ENCODE results near the gene LIPC. TPM values are rescaled to one million over a fixed set of nuclear protein-coding genes. Genes with fewer than 3 reads are reported as not detected.

The LIPC gene
- total and polyA plus RNA-seq, 10 of the 15 experiments (the other 5 are each of a cell fraction or from before 2014, with no cell fraction given): 0.06 to 0.31 (median 0.16) TPM; not detected in 1

- RAD21 ChIA-PET (ENCODE audit: unreplicated experiment): no interaction called here
- in situ Hi-C loops (cut with MboI) (no loop called here), intact Hi-C loops (cut with micrococcal nuclease; ENCODE audit: unreplicated experiment) (no loop called here)
- ATAC-seq (no peak), DNase-seq (ENCODE audit: low read depth, low spot score) (no peak), FAIRE-seq (no peak)
- CTCF ChIA-PET: no interaction called here
- SMC1A ChIA-PET (ENCODE audit: uncharacterized antibody, unreplicated experiment): interaction anchor here (0.6 to 1.4 kb wide), 4 partner anchors 30 to 152 kb away, joined by 3 to 4 read pairs (median 3); no protein-coding TSS in a partner anchor
- no peak overlapping the region for H3K4me3 ChIP-seq
- no peak overlapping the region for H3K27ac ChIP-seq (ENCODE audit: control insufficient read depth, insufficient read depth)
- 97% methylated on average over 3 of the region's 4 CpGs for WGBS (ENCODE audit: insufficient coverage, insufficient replicate concordance, low lambda C conversion rate, missing lambda C conversion rate)
- no peaks in the 10 kb centered on the region for H3K27me3 ChIP-seq (replicated peaks in 1 of 2; ENCODE audit: control insufficient read depth in 2 of 2, insufficient read depth in 2 of 2, low read length in 1 of 2)
- H3K9me3 ChIP-seq (replicated peaks; ENCODE audit: control insufficient read depth, insufficient read depth, low read length): no peaks in the 10 kb centered on the region
- POLR2A ChIA-PET: no interaction called here
- H3K79me2 ChIP-seq (ENCODE audit: control insufficient read depth, insufficient read depth, low read length): no peaks in the 10 kb centered on the region
- H2AFZ ChIP-seq (ENCODE audit: control insufficient read depth, low read depth, low read length): no peak overlapping the region
- no TSS peak for BruUV-seq (replicated peaks)
- no peak for TF ChIP-seq MTA2 (IDR thresholded peaks at IDR 0.05; ENCODE audit: low read depth)
- no peak for TF ChIP-seq CHD4 (IDR thresholded peaks at IDR 0.05)
- no peak for TF ChIP-seq ZNF384 (IDR thresholded peaks at IDR 0.05; ENCODE audit: borderline replicate concordance, low read depth, low read length)
- no peak for TF ChIP-seq ZBED1 (IDR thresholded peaks at IDR 0.05; ENCODE audit: borderline replicate concordance)
- TF ChIP-seq NRF1 (conservative IDR thresholded peaks at IDR 0.05; ENCODE audit: low read depth, low read length): no peak
- TF ChIP-seq SRF (IDR thresholded peaks at IDR 0.05; ENCODE audit: low read depth in 2 of 2, low read length in 2 of 2): no peak
- TF ChIP-seq SP1 (IDR thresholded peaks at IDR 0.05; ENCODE audit: low read depth, low read length): no peak
- TF ChIP-seq STAT3 (IDR thresholded peaks at IDR 0.05; ENCODE audit: low read depth, low read length): no peak
- TF ChIP-seq NR2C2 (IDR thresholded peaks at IDR 0.05; ENCODE audit: borderline replicate concordance, control insufficient read depth, insufficient read length, low read depth): no peak
- TF ChIP-seq IRF5 (IDR thresholded peaks at IDR 0.05; ENCODE audit: borderline replicate concordance): no peak
- TF ChIP-seq BMI1 (IDR thresholded peaks at IDR 0.05; ENCODE audit: borderline replicate concordance): no peak
- TF ChIP-seq JUND (IDR thresholded peaks at IDR 0.05; ENCODE audit: low read depth, low read length): no peak
- no peak for TF ChIP-seq SMARCA5 (IDR thresholded peaks at IDR 0.05)
- no peak for TF ChIP-seq SMAD1 (IDR thresholded peaks at IDR 0.05; ENCODE audit: low read depth, partially characterized antibody)
- TF ChIP-seq PAX8 (IDR thresholded peaks at IDR 0.05): no peak
- TF ChIP-seq USF2 (IDR thresholded peaks at IDR 0.05; ENCODE audit: borderline replicate concordance, low read depth, low read length): no peak
- no peak overlapping the region for H3K9ac ChIP-seq (ENCODE audit: control insufficient read depth, insufficient read depth, low read length)
- H3K36me3 ChIP-seq (ENCODE audit: control insufficient read depth in 2 of 2, insufficient read depth in 2 of 2, low read length in 1 of 2): peaks cover 0 to 18% of the 10 kb centered on the region in 2 experiments; a peak in 3 of 4 replicates
- H4K20me1 ChIP-seq (ENCODE audit: control insufficient read depth, insufficient read depth): no peaks in the 10 kb centered on the region
- no peak overlapping the region for H3K4me2 ChIP-seq (ENCODE audit: control insufficient read depth, insufficient read depth)
- peaks cover 16% of the 10 kb centered on the region for H3K4me1 ChIP-seq (ENCODE audit: control insufficient read depth, insufficient read depth, low read length)
Measured at GRCh38 chr15:58598829-58599210, 167.0 kb downstream of the LIPC start.

Data from GM12878 (cell line).